PFSK-1 (cell line): ENCODE results near the gene MYH3.

ENCODE experiments used
- POLR2AphosphoS5 ChIP-seq: IDR thresholded peaks from 2 replicates; pipeline ENCODE4 v1.6.1; 2012; ENCODE audit warnings: low read depth, mild to moderate bottlenecking, control low read depth, low read length, moderate library complexity
- TAF1 ChIP-seq: IDR thresholded peaks from 2 replicates; pipeline ENCODE4 v1.6.1; 2012; ENCODE audit warnings: low read length, control low read depth, borderline replicate concordance; ENCODE audit not compliant: insufficient read depth

GRCh38 chr17:10612957-10613744, 44.0 kb downstream of the MYH3 start:
- no peak for TF ChIP-seq TAF1
- no peak for TF ChIP-seq POLR2AphosphoS5
